Mesothelial cell of epicardium (in vitro differentiated cells): ENCODE measurements around the gene OOSP4B. TPM values are rescaled to one million over a fixed set of nuclear protein-coding genes. Genes with fewer than 3 reads are reported as not detected.
"Not testable (repeated sequence)": the region's sequence is repeated elsewhere in the genome, so short reads cannot be mapped to it uniquely, and the experiment has no call there.

Experiments
- DNase-seq, 2 experiments: peaks; one replicate each; pipeline ENCODE4 v3.0.0; 2021; ENCODE audit warnings: low spot score in 2 of 2; ENCODE audit not compliant: unreplicated experiment in 2 of 2
- H3K27ac Mint-ChIP-seq: 2 replicates; pipeline ENCODE4 v1.8.0; 2021; ENCODE audit warnings: mixed read lengths
- H3K27me3 Mint-ChIP-seq: 2 replicates; pipeline ENCODE4 v1.8.0; 2021; ENCODE audit warnings: low read depth, mixed read lengths
- H3K36me3 Mint-ChIP-seq: 2 replicates; pipeline ENCODE4 v1.8.0; 2021; ENCODE audit warnings: mixed read lengths
- H3K4me1 Mint-ChIP-seq: 2 replicates; pipeline ENCODE4 v1.8.0; 2021; ENCODE audit warnings: mixed read lengths
- H3K4me3 Mint-ChIP-seq: 2 replicates; pipeline ENCODE4 v1.8.0; 2021; ENCODE audit warnings: mild to moderate bottlenecking, moderate library complexity, mixed read lengths
- H3K9me3 Mint-ChIP-seq: 2 replicates; pipeline ENCODE4 v1.8.0; 2021; ENCODE audit warnings: mixed read lengths
- CTCF ChIP-seq: fragments of 200-600 bp; sonication (generic); IDR thresholded peaks from one replicate; pipeline ENCODE4 v1.5.0; 2021; ENCODE audit warnings: antibody characterized with exemption; ENCODE audit not compliant: unreplicated experiment
- total RNA-seq: library from RNA; stranded (reverse); gene quantifications from 3 replicates; pipeline ENCODE4 v1.2.1, GENCODE V29; 2021

OOSP4B gene
- total RNA-seq = not detected in 3 replicates

- Mint-ChIP-seq H3K36me3 (no peaks in the 10 kb centered on the region), H3K27me3 (peaks cover 2% of the 10 kb centered on the region)
Observed at GRCh38 chr11:60016881-60017280, at the start of gene OOSP4B. Gene OOSP4B (plus strand): TSS chr11:60017181.

GRCh38 chr11:59967677-59968394 is 49.1 kb upstream of the OOSP4B start:
- H3K27me3 Mint-ChIP-seq = peaks cover 5% of the 10 kb centered on the region
- H3K4me1 Mint-ChIP-seq = no peaks in the 10 kb centered on the region
- no peak overlapping the region for H3K27ac Mint-ChIP-seq
- no peak for TF ChIP-seq CTCF
- H3K4me3 Mint-ChIP-seq = no peak overlapping the region
- DNase-seq = no peak
- no peaks in the 10 kb centered on the region for H3K36me3 Mint-ChIP-seq
- no peaks in the 10 kb centered on the region for H3K9me3 Mint-ChIP-seq

More at GRCh38 chr11:60016881-60017280, at the start of gene OOSP4B:
- H3K4me3 Mint-ChIP-seq = no peak within 1 kb of the TSS
- no peak for TF ChIP-seq CTCF
- H3K27ac Mint-ChIP-seq = no peak within 1 kb of the TSS
- H3K9me3 Mint-ChIP-seq = peaks cover 3% of the 10 kb centered on the region
- no peaks in the 10 kb centered on the region for H3K4me1 Mint-ChIP-seq
- DNase-seq = no peak

GRCh38 chr11:59968395-59968783 is 48.6 kb upstream of the OOSP4B start:
- no peaks in the 10 kb centered on the region for H3K9me3 Mint-ChIP-seq
- no peak overlapping the region for H3K27ac Mint-ChIP-seq
- no peak for DNase-seq
- no peak overlapping the region for H3K4me3 Mint-ChIP-seq
- H3K27me3 Mint-ChIP-seq = peaks cover 5% of the 10 kb centered on the region
- no peak for TF ChIP-seq CTCF
- no peaks in the 10 kb centered on the region for H3K36me3 Mint-ChIP-seq
- H3K4me1 Mint-ChIP-seq = no peaks in the 10 kb centered on the region

GRCh38 chr11:59973097-59973496 is 43.9 kb upstream of the OOSP4B start:
- H3K4me1 Mint-ChIP-seq = no peaks in the 10 kb centered on the region
- TF ChIP-seq CTCF = no peak
- no peaks in the 10 kb centered on the region for H3K36me3 Mint-ChIP-seq
- H3K27ac Mint-ChIP-seq = no peak overlapping the region
- no peak overlapping the region for H3K4me3 Mint-ChIP-seq
- peaks cover 2% of the 10 kb centered on the region for H3K27me3 Mint-ChIP-seq
- no peak for DNase-seq
- H3K9me3 Mint-ChIP-seq = no peaks in the 10 kb centered on the region

- no peak overlapping the region for H3K27ac Mint-ChIP-seq
Observed at GRCh38 chr11:59981106-59981770, 35.7 kb upstream of the OOSP4B start.

GRCh38 chr11:59982037-59982436 is 34.9 kb upstream of the OOSP4B start:
- not testable (repeated sequence) for H3K36me3 Mint-ChIP-seq, H3K27ac Mint-ChIP-seq, DNase-seq, H3K4me1 Mint-ChIP-seq, H3K9me3 Mint-ChIP-seq, H3K4me3 Mint-ChIP-seq
- peaks cover 11% of the 10 kb centered on the region for H3K27me3 Mint-ChIP-seq

More at GRCh38 chr11:59981106-59981770, 35.7 kb upstream of the OOSP4B start:
- H3K4me3 Mint-ChIP-seq = no peak overlapping the region
- DNase-seq = no peak
- H3K9me3 Mint-ChIP-seq = no peaks in the 10 kb centered on the region
- no peaks in the 10 kb centered on the region for H3K36me3 Mint-ChIP-seq
- no peaks in the 10 kb centered on the region for H3K4me1 Mint-ChIP-seq
- TF ChIP-seq CTCF = no peak
- H3K27me3 Mint-ChIP-seq = peaks cover 11% of the 10 kb centered on the region
